HUES6 (cell line): ENCODE results near the gene NDUFS5.
"Not testable (repeated sequence)": the region's sequence is repeated elsewhere in the genome, so short reads cannot be mapped to it uniquely, and the experiment has no call there.

ENCODE experiments used
- H3K27ac ChIP-seq: 2 replicates; pipeline ENCODE4 v1.7.0; 2013; ENCODE audit warnings: low read depth, mild to moderate bottlenecking, low read length, inconsistent platforms
- H3K27me3 ChIP-seq: 2 replicates; pipeline ENCODE4 v1.6.1; 2013; ENCODE audit warnings: low read length; ENCODE audit not compliant: control insufficient read depth, insufficient read depth
- H3K36me3 ChIP-seq: 2 replicates; pipeline ENCODE4 v1.6.1; 2013; ENCODE audit warnings: low read length; ENCODE audit not compliant: control insufficient read depth, insufficient read depth
- H3K4me1 ChIP-seq: 2 replicates; pipeline ENCODE4 v1.6.1; 2013; ENCODE audit warnings: low read length; ENCODE audit not compliant: control insufficient read depth, insufficient read depth
- H3K4me3 ChIP-seq: 2 replicates; pipeline ENCODE4 v1.5.1; 2013; ENCODE audit warnings: low read depth, low read length
- H3K9ac ChIP-seq: one replicate; pipeline ENCODE4 v1.6.1; 2013; ENCODE audit warnings: mild to moderate bottlenecking, low read length
- H3K9me3 ChIP-seq: 2 replicates; pipeline ENCODE4 v1.6.1; 2013; ENCODE audit warnings: low read depth, low read length; ENCODE audit not compliant: control insufficient read depth, insufficient read depth

NDUFS5 gene

GRCh38 chr1:39020494-39020893, 5.7 kb upstream of the NDUFS5 start:
- not testable (repeated sequence) for H3K9ac ChIP-seq, H3K4me3 ChIP-seq, H3K27ac ChIP-seq, H3K36me3 ChIP-seq, H3K9me3 ChIP-seq, H3K27me3 ChIP-seq
- H3K4me1 ChIP-seq, result peaks cover 17% of the 10 kb centered on the region

- Histone ChIP-seq H3K4me1 (peaks cover 17% of the 10 kb centered on the region), H3K4me3 (no peak overlapping the region), H3K9ac (no peak overlapping the region), H3K27ac (no peak overlapping the region), H3K9me3 (no peaks in the 10 kb centered on the region), H3K27me3 (no peaks in the 10 kb centered on the region), H3K36me3 (no peaks in the 10 kb centered on the region)
These were observed 4.7 kb upstream of the NDUFS5 start for GRCh38 chr1:39021426-39021825.

- Histone ChIP-seq H3K4me3 (no peak overlapping the region), H3K27ac (no peak overlapping the region)
These were observed 3.0 kb upstream of the NDUFS5 start for GRCh38 chr1:39023140-39023539.

GRCh38 chr1:39026866-39027507, 837 bp downstream of the NDUFS5 start:
- Histone ChIP-seq H3K27me3 (no peaks in the 10 kb centered on the region), H3K27ac (peak overlapping the region; percentile 70), H3K9me3 (no peaks in the 10 kb centered on the region), H3K4me3 (peak overlapping the region; percentile 88), H3K36me3 (peaks cover 36% of the 10 kb centered on the region), H3K4me1 (peaks cover 5% of the 10 kb centered on the region), H3K9ac (peak overlapping the region; percentile 96)

More at GRCh38 chr1:39023140-39023539, 3.0 kb upstream of the NDUFS5 start:
- H3K9me3 ChIP-seq, result no peaks in the 10 kb centered on the region
- H3K9ac ChIP-seq, result no peak overlapping the region
- no peaks in the 10 kb centered on the region for H3K27me3 ChIP-seq
- H3K36me3 ChIP-seq, result peaks cover under 1% of the 10 kb centered on the region; the same call in 1 of the 2 replicates
- peaks cover 5% of the 10 kb centered on the region for H3K4me1 ChIP-seq

- peaks cover 78% of the 10 kb centered on the region for H3K36me3 ChIP-seq
- no peak overlapping the region for H3K27ac ChIP-seq
- H3K9ac ChIP-seq, result no peak overlapping the region
- no peaks in the 10 kb centered on the region for H3K9me3 ChIP-seq
- no peaks in the 10 kb centered on the region for H3K4me1 ChIP-seq
- no peaks in the 10 kb centered on the region for H3K27me3 ChIP-seq
- H3K4me3 ChIP-seq, result no peak overlapping the region
These were observed 8.0 kb downstream of the NDUFS5 start for GRCh38 chr1:39034114-39034654.

GRCh38 chr1:39036678-39037077, 10.5 kb downstream of the NDUFS5 start:
- Histone ChIP-seq H3K9ac (no peak overlapping the region), H3K9me3 (no peaks in the 10 kb centered on the region), H3K36me3 (peaks cover 70% of the 10 kb centered on the region), H3K27me3 (no peaks in the 10 kb centered on the region), H3K4me1 (no peaks in the 10 kb centered on the region), H3K27ac (no peak overlapping the region), H3K4me3 (no peak overlapping the region)

- Histone ChIP-seq H3K4me1 (peaks cover 7% of the 10 kb centered on the region; the same call in 1 of the 2 replicates), H3K9ac (no peak overlapping the region), H3K27ac (no peak overlapping the region), H3K9me3 (no peaks in the 10 kb centered on the region), H3K27me3 (no peaks in the 10 kb centered on the region), H3K4me3 (no peak overlapping the region), H3K36me3 (peaks cover 24% of the 10 kb centered on the region)
These were observed 17.4 kb downstream of the NDUFS5 start for GRCh38 chr1:39043513-39043912.

- peaks cover 25% of the 10 kb centered on the region for H3K36me3 ChIP-seq
- H3K27ac ChIP-seq, result no peak overlapping the region
- no peak overlapping the region for H3K9ac ChIP-seq
- no peaks in the 10 kb centered on the region for H3K9me3 ChIP-seq
- H3K4me1 ChIP-seq, result peaks cover 7% of the 10 kb centered on the region; the same call in 1 of the 2 replicates
- H3K4me3 ChIP-seq, result no peak overlapping the region
- no peaks in the 10 kb centered on the region for H3K27me3 ChIP-seq
These were observed 18.6 kb downstream of the NDUFS5 start for GRCh38 chr1:39044762-39045161.

- Histone ChIP-seq H3K4me1 (peaks cover 7% of the 10 kb centered on the region; the same call in 1 of the 2 replicates), H3K36me3 (peaks cover 29% of the 10 kb centered on the region), H3K27ac (no peak overlapping the region), H3K27me3 (no peaks in the 10 kb centered on the region), H3K4me3 (no peak overlapping the region), H3K9me3 (no peaks in the 10 kb centered on the region), H3K9ac (no peak overlapping the region)
These were observed 19.1 kb downstream of the NDUFS5 start for GRCh38 chr1:39045231-39045630.

GRCh38 chr1:39046613-39047210, 20.6 kb downstream of the NDUFS5 start:
- no peak overlapping the region for H3K9ac ChIP-seq
- no peak overlapping the region for H3K4me3 ChIP-seq
- peaks cover 15% of the 10 kb centered on the region for H3K36me3 ChIP-seq
- H3K27me3 ChIP-seq, result no peaks in the 10 kb centered on the region
- H3K4me1 ChIP-seq, result peaks cover 7% of the 10 kb centered on the region
- no peaks in the 10 kb centered on the region for H3K9me3 ChIP-seq
- H3K27ac ChIP-seq, result no peak overlapping the region
